ENCODE measurements around the gene USP21.
"Not testable (repeated sequence)": the region's sequence is repeated elsewhere in the genome, so short reads cannot be mapped to it uniquely, and the experiment has no call there.

USP21 gene

GRCh38 chr1:161159087-161159912 lies at the start of gene USP21:
TSS of gene USP21 (plus strand) at chr1:161159500. CDS start at chr1:161160641, 1,141 bp downstream.
- POLR2A ChIA-PET, result interaction anchor here (1.4 kb wide), 1 partner anchor 27 kb away, joined by 4 read pairs; the partner anchor contains the start of gene DEDD
- TF ChIP-seq CTCF (IDR thresholded peaks at IDR 0.05; ENCODE audit: control extremely low read depth, extremely low read depth, low read depth, missing control alignments), result no peak

GRCh38 chr1:161111117-161111516 lies 48.2 kb upstream of the USP21 start:
- CTCF ChIA-PET, result interaction anchor here (1.3 kb wide), 2 partner anchors 15 to 54 kb away, joined by 4 to 5 read pairs; no protein-coding TSS in a partner anchor
- TF ChIP-seq CTCF (IDR thresholded peaks at IDR 0.05; ENCODE audit: control extremely low read depth, extremely low read depth, low read depth, missing control alignments), result no peak
- DNase-seq (ENCODE audit: extremely low spot score), result no peak
- POLR2A ChIA-PET, result no interaction called here

More at GRCh38 chr1:161159087-161159912, at the start of gene USP21:
- CTCF ChIA-PET, result interaction anchor here (1.2 to 1.5 kb wide), 2 partner anchors 32 to 162 kb away, joined by 4 read pairs; no protein-coding TSS in a partner anchor
- peak; percentile 96 for DNase-seq (ENCODE audit: extremely low spot score)

GRCh38 chr1:161111527-161111926 lies 47.8 kb upstream of the USP21 start:
- ChIA-PET CTCF (interaction anchor here (1.3 kb wide), 2 partner anchors 15 to 53 kb away, joined by 4 to 5 read pairs; no protein-coding TSS in a partner anchor), POLR2A (interaction anchor here (1.2 kb wide), 1 partner anchor 10 kb away, joined by 7 read pairs; no protein-coding TSS in a partner anchor)
- TF ChIP-seq CTCF (IDR thresholded peaks at IDR 0.05; ENCODE audit: control extremely low read depth, extremely low read depth, low read depth, missing control alignments), result no peak
- DNase-seq (ENCODE audit: extremely low spot score), result no peak

GRCh38 chr1:161113915-161114314 lies 45.4 kb upstream of the USP21 start:
- CTCF ChIA-PET, result interaction anchor here (0.9 kb wide), 1 partner anchor 17 kb away, joined by 4 read pairs; no protein-coding TSS in a partner anchor
- TF ChIP-seq CTCF (IDR thresholded peaks at IDR 0.05; ENCODE audit: control extremely low read depth, extremely low read depth, low read depth, missing control alignments), result no peak
- POLR2A ChIA-PET, result no interaction called here
- no peak for DNase-seq (ENCODE audit: extremely low spot score)

GRCh38 chr1:161114556-161114955 lies 44.7 kb upstream of the USP21 start:
- TF ChIP-seq CTCF (IDR thresholded peaks at IDR 0.05; ENCODE audit: control extremely low read depth, extremely low read depth, low read depth, missing control alignments), result no peak
- CTCF ChIA-PET, result interaction anchor here (3.8 kb wide), 1 partner anchor 16 kb away, joined by 20 read pairs; the partner anchor contains the start of gene KLHDC9
- POLR2A ChIA-PET, result no interaction called here
- DNase-seq (ENCODE audit: extremely low spot score), result no peak

GRCh38 chr1:161115132-161115711 lies 44.1 kb upstream of the USP21 start:
- POLR2A ChIA-PET, result no interaction called here
- TF ChIP-seq CTCF (IDR thresholded peaks at IDR 0.05; ENCODE audit: control extremely low read depth, extremely low read depth, low read depth, missing control alignments), result no peak
- DNase-seq (ENCODE audit: extremely low spot score), result no peak
- CTCF ChIA-PET, result interaction anchor here (0.9 to 3.8 kb wide), 2 partner anchors 17 to 18 kb away, joined by 3 to 20 read pairs; partner anchors contain the start of gene KLHDC9

- CTCF ChIA-PET, result interaction anchor here (0.9 to 3.8 kb wide), 3 partner anchors 17 to 118 kb away, joined by 3 to 20 read pairs (median 3); partner anchors contain the start of gene KLHDC9
- POLR2A ChIA-PET; DNase-seq (ENCODE audit: extremely low spot score): not testable (repeated sequence)
These were observed 43.3 kb upstream of the USP21 start for GRCh38 chr1:161115961-161116360.
